Astrocyte (in vitro differentiated cells and primary cell): ENCODE results near the gene MYPOP.

Experiments used
- CTCF ChIP-seq: IDR thresholded peaks from 2 replicates; pipeline ENCODE4 v1.5.1; 2011; ENCODE audit warnings: low read depth, mild to moderate bottlenecking, inconsistent platforms, low read length, moderate library complexity; ENCODE audit not compliant: insufficient read depth
- EZH2 ChIP-seq: IDR thresholded peaks from 2 replicates; pipeline ENCODE4 v1.6.1; 2012; ENCODE audit warnings: mild to moderate bottlenecking, low read length, inconsistent platforms; ENCODE audit not compliant: insufficient read depth

- TF ChIP-seq CTCF: no peak
- no peak for TF ChIP-seq EZH2
Observed at GRCh38 chr19:45889210-45889885, 13.1 kb downstream of the MYPOP start.
